Renal cortex interstitium (tissue), 11 donors: ENCODE data around the gene DNAJC16. TPM values are rescaled to one million over a fixed set of nuclear protein-coding genes. Genes with fewer than 3 reads are reported as not detected.
A peak's percentile ranks its signal among the peaks of the same experiment; 100 is the strongest.

Experiments used
- DNase-seq, 11 donors: peaks; one replicate each; pipeline ENCODE4 v3.0.0-alpha.2; 2013; ENCODE audit warnings: low read depth in 9 of 11, low spot score in 4 of 11; ENCODE audit errors: extremely low read depth in 1 of 11
- polyA plus RNA-seq, 3 donors: library from polyadenylated mRNA; unstranded; fragments of 120-200 nt; gene quantifications; one replicate each; pipeline ENCODE4 v1.2.1, GENCODE V29; 2013; ENCODE audit not compliant: insufficient read length in 3 of 3

The DNAJC16 gene
- polyA plus RNA-seq, 3 donors = 27.0 to 40.5 (median 31.6) TPM

DNA sequence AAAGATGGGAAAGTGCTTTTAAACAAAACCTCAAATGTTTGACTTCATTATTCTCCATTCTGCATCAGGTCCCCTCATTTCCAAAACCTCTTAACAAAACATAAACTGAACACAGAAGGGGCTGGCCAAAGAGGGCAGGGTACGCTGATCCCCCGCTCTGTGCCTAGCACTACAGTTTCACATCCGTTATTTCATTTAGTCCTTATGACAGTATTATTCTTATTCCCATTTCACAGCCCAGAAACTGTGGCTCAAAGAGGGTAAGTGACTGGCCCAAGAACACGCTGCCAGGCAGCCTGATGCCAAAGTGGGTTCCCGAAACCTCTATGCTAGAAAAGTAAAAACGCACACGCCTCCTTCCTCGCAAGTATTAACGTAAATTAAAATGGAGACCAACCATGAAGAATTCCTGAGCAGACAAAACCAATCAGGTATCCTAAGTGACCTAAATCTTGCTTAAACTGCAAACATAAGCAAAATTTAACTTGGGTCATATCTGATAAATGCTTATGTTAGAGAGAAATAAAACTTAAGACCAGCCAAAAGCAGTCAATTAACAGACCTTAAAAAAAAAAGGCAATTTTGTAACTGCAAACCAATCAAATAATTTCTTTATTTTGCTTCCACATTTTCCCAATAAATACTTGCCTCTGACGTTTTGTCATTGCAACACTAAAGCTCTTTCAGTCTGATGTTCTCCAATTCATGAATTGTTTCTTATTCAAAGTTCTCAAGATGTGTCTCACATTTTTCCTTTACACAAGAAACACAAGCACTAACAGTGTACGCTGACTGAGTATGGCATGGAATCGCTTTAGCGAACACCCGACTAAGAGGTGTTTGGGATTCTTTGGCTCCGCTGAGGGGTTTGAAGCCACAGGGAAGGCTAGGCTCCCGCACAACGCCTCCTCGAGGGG is 3.3 kb upstream of the DNAJC16 start:
- DNase-seq = no peak

DNA sequence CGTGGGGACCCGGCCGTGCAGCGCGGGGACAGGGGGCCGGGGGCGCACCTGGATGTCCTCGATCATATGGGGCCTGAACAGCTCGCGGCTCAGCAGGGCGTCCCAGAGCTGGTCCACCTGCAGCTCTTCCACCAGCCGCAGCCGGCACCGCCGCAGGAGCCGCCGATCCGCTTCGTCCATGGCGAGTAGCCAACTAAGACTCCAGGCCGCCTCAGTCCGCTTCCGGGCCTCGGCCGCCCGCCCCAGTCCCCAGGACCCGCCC is 2.7 kb upstream of the DNAJC16 start, which contains the start of gene CASP9:
Gene CASP9, minus strand, starts transcription at position 195 of the 262 bp plus-strand sequence. Its CDS starts 15 bp downstream, at position 180.
- DNase-seq = no peak

DNA sequence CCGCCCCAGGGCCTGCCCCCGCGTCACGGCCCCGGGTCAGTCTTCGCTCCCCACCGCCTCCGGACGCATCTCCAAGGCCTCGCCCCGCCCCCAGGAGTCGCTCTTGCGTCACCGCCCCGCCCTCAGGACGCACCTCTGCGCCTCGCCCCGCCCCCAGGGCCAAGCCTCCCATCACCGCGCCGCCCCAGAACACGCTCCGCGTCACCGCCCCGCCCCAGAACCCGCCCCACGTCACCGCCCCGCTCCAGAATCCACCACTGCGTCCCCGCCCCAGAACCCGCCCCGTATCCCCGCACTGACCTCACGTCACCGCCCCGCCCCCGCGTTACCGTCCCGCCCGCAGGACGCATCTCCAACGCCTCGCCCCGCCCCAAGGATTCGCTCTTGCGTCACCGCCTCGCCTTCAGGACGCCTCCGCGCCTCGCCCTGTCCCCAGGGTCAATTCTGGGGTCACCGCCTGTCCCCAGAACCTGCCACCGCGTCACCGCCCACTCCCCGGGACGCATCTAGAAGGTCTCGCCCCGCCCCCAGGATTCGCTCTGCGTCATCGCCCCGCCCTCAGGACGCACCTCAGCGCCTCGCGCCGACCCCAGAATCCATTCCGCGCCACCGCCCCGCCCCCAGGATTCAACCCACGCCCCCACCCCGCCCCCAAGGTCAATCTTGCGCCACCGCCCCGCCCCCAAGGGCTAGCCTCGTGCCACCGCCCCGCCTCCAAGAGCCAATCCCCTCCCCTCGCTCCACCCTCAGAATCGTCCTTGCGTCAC is 2.2 kb upstream of the DNAJC16 start:
- DNase-seq = peak; percentile 84 to 99 (median 97)

DNA sequence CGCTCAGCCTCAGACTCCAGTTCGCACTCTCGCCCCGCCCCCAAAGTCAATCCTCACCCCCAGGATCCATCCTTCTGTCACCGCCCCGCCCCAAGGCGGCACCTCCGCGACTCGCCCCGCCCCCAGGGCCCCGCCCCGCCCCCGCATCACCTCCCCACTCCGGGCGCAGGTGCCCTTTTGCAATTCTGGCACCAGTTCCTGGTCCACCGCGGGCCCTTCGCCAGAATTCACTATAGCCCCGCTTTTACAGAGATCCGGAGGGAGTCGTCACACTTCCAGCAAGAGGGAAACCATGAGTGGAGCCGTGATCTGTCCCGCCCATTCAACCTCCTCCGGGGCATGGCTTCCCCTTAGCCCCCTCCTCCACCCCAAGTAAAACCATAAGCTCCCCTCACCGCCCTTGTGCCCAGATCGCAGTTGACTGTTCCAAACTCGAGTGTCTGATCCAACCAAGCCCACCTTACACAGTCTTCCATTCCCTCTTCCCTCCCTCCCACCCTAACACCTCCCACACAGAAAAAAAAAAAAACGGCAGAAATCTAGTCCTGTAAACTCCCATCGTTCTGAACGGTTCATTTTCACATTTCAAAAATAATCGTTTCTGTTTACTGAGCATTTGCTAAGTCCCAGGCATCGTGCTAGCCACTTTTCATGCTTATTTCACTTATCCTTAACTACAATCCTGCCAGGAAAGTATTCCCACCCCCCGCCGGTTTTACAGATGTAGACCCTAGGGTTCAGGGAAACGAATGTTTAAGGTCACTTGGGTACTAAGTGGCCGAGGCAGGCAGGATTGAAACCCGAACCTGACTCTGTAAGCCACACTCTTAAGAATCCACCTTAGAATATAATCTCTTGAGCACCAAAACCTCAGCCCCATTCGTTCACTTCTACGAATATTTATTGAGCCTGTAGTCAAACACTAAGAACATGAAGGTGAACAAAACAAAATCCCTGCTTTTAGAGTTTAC is 1.3 kb upstream of the DNAJC16 start:
- peak in 3 of 11 donors; percentile 95 to 97 (median 96) for DNase-seq

DNA sequence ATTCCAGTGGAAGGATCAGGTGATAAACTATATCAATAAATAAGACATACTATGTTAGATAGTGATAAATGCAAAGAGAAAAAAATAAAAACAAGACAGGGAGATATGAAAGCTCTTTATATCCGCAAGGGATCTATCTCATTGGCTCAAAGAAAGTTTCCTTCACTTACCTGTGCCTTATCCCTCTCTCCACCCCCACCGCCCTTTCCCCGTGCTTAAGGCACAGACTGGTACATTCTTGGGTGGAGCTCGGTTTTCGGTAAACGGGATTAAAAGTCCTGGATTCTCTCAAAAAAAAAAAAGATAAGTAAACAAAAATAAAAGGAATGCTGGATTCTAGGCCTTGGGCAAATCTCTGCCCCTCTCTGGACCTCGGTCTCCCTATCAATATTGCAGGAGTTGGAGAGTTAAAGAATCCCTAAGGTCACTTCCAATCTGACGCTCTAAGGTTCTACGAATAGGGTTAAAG is 593 bp upstream of the DNAJC16 start:
- DNase-seq = no peak

DNA sequence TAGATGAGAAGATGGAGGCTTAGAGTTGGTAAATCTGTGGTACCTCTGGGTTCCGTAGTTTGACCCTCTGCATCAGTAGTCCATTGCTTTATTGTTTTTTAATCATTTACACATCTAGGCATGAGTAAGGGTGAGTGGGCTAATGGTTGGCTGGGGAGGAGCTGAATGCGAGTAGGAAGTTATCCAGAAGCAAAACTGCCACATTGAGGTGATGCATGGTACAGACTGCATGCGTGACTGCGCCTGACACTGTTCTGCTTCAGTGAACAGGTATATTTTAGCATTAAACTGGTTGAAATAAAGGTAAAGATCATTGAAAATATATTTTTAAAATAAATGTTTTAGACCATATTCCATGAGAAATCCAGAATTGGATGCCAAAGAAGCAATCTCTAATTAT is 4.4 kb downstream of the DNAJC16 start:
- DNase-seq = no peak

DNA sequence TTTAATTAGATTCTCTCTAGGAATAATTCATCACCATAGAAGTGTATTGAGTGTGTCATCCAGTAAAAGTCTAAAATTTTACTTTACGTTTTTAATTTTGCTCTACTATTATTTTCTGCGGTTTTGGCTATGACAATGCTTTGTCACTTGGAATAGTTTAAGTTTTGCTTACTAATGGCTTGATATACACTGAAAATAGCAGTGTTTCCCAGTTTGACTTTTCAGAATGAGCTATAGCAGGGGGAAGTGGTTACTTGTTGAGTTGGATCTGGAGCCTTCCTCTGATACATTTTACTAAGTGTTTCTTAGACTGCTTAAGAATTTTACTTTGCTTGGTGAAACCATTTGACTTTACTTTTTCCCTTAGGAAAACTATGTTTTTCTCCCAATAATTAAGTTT is 5.0 kb downstream of the DNAJC16 start:
- DNase-seq = no peak

DNA sequence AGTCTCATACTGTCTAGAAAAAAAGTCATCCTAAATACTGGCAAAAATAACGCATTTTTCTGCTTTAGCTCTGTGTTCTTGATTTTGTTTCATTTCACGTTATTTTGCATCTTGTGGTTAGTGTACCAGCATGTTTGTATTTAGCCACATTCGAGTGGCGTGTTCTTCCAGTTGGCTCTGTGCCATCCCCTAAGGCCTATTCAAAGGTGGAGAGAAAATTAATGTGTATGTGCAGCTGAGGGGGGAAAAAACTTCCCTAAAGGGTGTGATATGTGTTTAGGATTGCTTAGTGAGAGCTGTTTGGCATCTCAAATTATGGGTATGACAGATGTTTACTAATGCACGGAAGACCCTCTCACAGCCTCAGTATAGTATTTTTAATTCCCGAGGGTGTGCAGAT is 12.1 kb downstream of the DNAJC16 start:
- DNase-seq = no peak

DNA sequence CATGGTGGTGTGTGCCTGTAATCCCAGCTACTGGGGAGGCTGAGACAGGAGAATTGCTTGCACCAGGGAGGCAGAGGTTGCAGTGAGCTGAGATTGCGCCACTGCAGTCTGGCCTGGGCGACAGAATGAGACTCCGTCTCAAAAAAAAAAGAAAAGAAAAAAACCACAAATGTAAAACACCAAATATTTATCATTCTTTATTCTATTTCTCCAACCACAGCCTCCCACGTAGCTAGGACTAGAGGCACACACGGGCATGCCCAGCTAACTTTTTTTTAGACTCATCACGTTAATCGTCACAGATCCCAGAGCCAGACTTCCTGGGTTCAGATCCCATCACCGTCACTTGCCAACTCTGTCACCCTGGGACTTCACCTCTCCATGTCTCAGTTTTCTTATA is 13.5 kb downstream of the DNAJC16 start:
- DNase-seq = no peak

DNA sequence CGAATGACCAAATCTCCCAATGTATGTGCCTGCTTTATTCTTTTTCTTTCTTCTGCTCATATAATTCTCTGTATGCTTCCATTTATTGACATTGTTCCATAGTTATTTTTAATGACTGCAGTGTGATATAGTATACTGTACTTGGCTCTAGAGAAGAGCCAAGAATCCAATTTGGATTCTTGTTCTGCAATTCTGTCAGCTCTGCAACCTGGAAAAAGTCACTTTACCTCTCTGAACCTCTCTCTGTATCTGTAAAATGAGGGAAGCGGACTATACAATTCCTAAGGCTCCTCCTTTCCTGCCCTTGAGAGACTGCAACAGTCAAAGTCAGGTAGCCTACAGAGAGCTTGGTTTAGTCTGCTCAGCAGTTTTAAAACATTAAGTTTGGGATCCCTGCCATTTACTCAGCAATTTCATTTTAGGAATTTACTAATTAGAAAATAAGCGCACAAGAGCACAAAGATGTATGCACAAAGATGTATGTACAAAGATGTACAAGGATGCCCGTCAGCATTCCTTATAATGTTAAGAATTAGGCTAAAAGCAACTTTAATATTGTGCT is 14.7 kb downstream of the DNAJC16 start:
- no peak for DNase-seq

DNA sequence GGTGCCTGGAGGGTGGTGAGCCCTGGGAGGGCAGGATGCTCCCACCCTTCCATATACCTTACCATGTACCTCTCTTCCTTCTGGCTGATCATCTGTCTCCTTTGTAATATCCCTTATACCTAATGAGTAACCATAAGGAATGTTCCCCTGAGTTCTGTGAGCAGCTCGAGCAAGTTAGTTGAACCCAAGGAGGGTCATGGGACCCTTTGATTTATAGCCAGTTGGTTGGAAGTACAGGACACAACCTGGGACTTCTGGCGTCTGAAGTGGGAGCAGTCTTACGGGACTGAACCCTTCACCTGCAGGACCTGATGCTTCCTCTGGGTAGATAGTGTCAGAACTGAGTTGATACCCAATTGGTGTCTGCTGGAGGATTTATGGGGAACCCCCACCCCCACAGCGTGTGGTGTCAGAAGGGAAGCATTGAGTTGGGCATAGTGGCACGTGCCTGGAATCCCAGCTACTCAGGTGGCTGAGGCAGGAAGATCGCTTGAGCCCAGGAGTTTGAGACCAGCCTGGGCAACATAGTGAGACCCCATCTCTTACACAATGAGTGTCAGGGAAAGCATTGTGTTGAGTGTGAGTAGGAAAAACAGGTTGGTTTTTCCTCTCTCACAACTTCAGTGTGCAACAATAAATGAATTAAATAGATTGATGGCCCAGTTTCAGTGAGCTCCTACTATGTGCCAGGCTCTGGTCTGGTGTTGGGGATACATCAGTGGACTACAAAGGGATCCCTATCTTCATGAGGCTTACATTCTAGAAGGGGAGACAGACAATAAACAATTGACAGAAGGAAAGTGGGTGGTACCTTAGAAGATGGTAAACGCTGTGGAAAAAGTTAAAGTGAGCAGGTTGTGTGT is 16.0 kb downstream of the DNAJC16 start:
- peak in 1 of 11 donors; percentile 54 for DNase-seq

DNA sequence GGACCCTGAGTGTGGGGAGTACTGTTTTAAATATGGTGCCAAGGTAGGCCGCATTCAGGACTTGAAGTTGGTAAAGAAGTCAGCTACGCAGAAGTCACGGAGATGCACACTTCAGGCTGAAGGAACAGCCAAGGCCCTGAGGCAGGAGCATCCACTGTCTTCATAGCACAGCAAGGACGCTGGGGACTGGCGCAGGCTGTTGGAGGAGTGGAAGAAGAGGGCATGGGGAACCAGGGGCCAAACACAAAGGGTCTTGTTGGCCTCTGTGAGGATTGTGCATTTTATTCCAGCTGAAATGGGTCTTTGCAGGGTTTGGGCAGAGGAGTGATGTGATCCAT is 16.6 kb downstream of the DNAJC16 start:
- DNase-seq = no peak

DNA sequence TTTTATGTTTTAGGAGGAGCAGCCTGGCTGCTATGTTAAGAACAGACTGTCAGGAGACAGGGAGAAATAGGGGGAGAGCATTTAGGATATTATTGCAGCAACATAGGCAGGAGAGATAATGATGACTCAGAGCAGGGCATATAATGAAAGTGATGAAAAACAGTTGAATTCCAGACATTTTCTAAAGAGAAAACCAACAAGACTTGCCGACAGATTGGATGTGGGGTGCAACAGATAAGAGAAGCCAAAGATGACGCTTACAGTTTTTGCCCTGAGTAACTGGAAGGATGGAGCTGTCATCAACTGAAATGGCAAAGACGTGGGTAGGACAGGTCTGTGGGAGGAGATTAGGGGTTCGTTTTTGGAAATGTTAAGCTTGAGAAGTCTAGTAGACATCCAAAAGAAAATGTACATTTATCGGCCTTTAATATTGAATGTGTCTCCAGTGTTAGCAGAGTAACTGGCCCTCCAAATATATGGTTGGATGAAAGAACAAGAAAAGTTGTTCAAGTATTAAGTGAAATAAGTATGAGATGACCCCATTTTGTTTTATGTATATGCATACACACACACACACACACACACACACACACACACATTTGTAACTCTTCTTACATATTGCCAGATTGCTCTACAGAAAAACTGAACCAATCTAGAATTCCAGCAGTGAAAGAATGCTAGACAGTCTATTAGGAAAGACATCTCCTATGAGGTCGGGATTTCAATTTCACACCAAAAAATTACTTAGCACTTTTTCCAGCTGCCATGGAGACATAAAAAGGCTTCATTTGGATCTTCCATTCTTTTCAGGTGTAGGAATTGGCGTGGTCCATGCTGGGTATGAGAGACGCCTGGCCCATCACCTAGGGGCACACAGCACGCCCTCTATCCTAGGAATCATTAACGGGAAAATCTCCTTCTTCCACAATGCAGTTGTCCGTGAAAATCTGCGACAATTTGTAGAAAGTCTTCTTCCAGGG is 17.2 kb downstream of the DNAJC16 start:
- DNase-seq = no peak

DNA sequence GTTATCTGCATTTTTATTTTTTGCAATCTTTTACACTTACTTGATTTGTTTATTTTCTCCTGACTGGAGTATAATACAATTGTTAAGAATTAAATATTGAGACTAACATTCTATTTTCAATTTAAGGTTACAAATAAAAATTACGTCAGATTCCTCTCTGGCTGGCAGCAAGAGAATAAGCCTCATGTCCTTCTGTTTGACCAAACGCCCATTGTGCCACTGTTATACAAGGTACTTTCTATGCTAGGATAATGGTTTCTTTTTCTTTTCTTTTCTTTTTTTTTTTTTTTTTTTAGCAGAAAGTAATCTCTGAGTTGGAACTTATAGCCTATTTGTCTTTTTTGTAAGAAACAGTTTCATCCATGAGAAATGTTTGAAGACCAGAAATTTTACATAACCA is 20.0 kb downstream of the DNAJC16 start:
- DNase-seq = no peak

DNA sequence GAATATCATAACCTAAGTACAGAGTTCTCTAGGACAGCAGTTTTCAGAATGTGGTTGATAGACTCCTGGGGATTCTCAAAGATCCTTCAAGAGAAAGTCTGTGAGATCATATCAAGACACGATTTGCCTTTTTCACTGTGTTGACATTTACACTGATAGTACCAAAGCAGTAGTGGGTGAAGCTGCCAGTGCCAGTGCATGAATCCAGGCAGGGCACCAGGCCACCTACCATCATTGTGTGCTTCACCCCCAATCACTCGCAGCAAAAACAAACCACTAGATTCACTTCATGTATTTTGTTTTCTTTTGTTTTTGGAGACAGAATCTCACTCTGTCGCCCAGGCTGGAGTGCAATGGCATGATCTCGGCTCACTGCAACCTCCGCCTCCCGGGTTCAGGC is 23.9 kb downstream of the DNAJC16 start:
- no peak for DNase-seq

DNA sequence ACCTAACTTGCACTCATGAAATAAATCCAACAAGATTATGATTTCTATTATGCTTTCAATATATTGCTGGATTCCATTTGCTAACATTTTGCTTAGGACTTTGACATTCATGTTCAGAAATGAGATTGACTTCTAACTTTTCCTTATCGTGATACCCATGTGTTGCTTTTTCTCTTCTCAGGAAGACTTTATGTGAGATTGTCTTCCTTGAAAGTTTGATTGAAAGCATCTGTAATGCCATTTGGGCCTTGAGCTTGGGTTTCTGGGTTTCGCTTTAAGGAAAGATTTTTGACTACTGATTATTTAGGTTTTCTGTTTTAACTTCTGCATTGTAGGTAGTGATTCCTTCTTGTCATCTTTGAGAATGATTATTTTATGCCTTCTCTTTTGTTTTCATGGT is 30.4 kb downstream of the DNAJC16 start:
- DNase-seq = no peak

DNA sequence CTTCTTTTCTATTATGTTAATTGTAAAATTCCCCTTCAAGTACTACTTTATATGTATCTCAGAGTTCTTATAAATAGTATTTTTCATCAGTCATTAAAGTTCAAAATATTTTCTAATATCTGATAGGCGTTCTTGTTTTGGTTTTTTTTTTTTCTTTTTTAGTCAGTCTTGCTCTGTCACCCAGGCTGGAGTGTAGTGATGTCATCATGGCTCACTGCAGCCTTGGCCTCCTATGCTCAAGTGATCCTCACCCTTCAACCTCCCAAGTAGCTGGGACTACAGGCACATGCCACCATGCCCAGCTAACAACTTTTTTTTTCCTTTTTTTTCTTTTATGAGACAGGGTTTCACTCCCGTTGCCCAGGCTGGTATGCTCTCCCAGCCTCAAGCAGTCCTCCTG is 30.9 kb downstream of the DNAJC16 start:
- DNase-seq = no peak
